Measurements from ENCODE around the gene EFCC1.

EFCC1 gene

GRCh38 chr3:129001101-129001805 lies at the start of gene EFCC1:
EFCC1 (plus strand) TSS chr3:129001304; CDS start chr3:129001629, 325 bp downstream.
- no peak for DNase-seq

DNA sequence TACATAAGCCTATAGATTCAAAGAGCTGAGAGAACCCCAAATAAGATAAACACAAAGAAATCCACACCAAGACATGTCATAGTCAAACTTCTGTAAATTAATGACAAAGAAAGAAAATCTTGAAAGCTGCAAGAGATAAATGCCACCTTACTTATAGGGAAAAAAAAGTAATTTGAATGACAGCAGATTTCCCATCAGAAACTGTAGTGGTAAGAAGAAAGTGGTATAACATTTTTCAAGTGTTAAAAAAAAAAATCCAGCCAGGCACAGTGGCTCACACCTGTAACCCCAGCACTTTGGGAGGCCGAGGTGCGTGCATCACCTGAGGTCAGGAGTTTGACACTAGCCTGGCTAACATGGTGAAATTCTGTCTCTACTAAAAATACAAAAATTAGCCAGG lies 44.7 kb upstream of the EFCC1 start:
- DNase-seq = no peak

GRCh38 chr3:128965280-128965679 lies 35.8 kb upstream of the EFCC1 start:
- no peak for DNase-seq

DNA sequence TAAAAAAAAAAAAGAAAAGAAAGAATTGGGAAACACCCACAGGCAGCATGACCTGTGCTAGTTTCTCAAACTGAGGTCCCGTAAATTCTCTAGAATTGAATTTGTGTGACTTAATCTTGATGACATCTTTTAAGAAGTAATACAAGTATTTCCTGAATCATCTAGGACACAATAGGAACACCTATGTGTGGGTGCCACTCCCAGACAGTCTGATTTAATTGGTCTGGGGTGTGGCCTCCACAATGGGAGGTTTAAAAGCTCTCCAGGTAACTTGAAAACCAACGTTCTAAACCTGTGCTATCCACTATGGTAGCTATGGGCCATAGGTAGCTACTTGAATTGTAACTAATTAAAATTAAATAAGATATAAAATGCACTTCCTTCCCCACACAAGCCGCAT lies 35.3 kb upstream of the EFCC1 start:
- no peak for DNase-seq

- no peak for DNase-seq
Measured at GRCh38 chr3:128967748-128968355, 33.3 kb upstream of the EFCC1 start.

GRCh38 chr3:128969993-128970739 lies 30.9 kb upstream of the EFCC1 start:
- DNase-seq = peak; percentile 62

DNA sequence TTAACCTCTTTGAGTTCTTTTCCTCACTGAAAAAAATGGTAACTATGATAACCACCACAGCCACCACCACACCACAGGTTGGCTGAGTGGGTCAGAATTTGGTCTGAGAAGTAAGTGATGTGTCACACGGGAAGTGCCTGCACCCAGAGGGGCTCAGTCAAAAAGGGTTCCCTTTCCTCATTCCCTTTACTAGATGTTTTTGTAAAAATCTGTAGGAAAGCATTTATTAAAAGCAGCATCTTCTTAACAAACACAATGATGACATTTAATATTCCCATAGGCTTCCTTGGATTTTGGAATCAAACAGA lies 30.4 kb upstream of the EFCC1 start:
- no peak for DNase-seq

- no peak for DNase-seq
Measured at GRCh38 chr3:128971421-128972100, 29.5 kb upstream of the EFCC1 start.

DNA sequence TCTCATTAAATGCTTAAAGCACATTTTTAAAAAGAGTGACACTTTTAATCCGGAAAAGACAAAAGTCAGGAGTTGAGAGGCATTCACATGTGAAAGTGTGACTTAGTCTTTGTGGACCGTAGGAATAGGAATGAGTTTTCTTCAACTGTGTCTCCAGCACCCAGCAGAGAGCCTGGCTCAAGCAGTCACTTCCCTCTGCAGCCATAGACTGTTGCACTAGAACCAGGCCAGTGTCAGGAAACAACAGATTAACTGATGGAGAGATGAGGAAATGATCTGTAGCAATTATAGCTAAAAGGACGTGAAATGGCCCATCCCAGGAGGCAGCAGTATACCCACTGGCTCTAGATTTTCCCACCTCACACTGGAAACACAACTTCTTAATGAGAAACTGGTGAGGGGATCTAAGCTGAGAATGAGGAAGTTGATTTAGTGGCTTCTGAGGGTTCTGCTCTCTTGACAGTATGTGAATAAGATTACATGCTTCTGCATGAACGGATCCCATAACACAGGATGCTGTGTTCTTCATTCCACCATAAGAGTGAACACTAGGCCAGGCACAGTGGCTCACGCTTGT lies 27.0 kb upstream of the EFCC1 start:
- no peak for DNase-seq

GRCh38 chr3:128975276-128975675 lies 25.8 kb upstream of the EFCC1 start:
- no peak for DNase-seq

- DNase-seq = no peak
Measured at GRCh38 chr3:128983293-128984069, 17.6 kb upstream of the EFCC1 start.

DNA sequence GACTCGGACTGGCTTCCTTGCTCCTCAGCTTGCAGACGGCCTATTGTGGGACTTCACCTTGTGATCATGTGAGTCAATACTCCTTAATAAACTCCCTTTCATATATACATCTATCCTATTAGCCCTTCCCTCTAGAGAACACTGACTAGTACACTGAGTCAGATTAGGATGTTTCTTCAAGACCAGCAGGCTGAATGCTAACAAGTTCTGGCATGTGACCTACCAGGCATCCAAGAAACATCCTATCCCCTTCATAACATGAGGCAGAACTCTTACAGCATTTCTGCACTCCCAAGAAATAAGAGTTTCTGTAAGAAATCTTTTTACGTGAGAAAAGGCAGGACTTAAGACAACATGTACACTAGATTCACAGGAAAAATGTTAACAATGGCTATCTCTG lies 16.5 kb upstream of the EFCC1 start:
- DNase-seq = no peak

DNA sequence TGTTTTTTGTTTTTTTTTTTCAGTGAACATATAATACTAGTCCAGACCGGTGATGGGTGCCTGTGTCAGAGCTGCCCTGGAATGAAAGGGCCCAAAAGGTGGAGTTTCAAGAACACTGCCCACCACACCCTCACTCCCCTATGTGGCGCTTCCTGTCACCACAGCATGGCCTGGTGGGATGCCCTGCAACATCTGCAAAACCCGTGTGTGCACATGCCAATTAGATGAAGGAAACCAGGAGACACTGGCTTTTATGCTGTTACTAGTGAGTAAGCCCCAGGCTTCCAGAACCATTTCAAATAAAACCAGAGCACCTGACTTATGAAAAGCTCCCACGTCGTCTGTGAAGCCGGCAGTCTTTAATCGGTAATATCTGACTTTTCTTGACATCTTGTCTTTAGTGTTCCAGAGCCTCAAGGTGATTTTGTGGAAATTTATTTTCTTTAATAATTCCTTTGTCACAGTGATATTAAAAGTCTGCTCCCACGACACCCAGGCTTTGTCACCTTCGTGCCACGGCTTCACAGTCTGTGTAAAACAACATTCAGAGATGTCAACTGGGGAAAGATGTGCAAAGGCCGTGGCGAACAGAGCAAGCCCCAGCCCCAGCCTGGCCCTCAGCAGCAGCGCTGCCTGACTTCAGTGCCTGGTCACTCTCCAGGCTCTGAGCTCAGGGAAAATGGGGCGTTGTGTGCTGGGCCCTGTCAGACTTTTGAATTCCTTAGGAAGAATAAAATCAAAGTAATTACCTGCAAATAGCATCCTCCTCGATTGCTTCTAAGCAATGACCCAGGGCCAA lies 13.6 kb upstream of the EFCC1 start:
- DNase-seq = no peak

DNA sequence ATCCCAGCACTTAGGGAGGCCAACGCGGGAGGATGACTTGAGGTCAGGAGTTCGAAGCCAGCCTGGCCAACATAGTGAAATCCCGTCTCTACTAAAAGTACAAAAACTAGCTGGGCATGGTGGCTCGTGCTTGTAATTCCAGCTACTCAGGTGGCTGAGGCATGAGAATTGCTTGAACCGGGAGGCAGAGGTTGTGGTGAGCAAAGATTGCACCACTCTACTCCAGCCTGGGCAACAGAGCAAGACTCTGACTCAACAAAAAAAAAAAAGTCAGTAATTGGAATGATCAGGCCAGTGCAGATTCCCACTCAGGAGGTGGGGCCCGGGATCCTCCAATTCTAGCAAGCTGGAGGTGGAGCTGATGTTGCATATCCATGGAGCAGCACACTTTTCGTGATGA lies 12.8 kb upstream of the EFCC1 start:
- DNase-seq = no peak

- peak; percentile 58 for DNase-seq
Measured at GRCh38 chr3:128991355-128991895, 9.7 kb upstream of the EFCC1 start.

DNA sequence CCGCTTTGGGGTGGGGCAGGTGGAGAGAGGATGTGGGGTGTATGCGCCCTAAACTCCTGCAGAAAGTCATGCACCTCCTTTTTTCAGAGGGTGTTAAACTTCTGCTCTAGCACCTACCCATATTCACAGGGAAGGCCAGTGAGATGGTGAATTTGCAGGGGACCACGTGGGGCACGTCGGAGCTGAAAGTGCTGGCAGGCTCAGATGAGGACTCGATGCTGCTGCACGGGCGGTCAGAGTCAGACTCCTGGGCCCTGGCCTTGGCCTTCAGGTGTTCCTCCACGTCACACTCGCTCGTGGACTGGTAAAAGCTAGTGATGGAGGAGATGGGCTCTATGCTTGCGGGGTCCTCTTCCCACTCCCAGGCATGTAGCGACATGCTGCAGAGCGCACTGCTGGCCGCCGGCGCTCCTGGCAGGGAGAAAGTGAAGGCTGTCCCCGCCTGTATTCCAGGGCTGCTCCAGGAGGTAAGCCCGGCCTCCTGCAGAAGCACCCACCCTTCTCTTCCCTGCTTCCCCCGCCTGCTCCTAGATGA lies 8.1 kb upstream of the EFCC1 start:
- DNase-seq = no peak

DNA sequence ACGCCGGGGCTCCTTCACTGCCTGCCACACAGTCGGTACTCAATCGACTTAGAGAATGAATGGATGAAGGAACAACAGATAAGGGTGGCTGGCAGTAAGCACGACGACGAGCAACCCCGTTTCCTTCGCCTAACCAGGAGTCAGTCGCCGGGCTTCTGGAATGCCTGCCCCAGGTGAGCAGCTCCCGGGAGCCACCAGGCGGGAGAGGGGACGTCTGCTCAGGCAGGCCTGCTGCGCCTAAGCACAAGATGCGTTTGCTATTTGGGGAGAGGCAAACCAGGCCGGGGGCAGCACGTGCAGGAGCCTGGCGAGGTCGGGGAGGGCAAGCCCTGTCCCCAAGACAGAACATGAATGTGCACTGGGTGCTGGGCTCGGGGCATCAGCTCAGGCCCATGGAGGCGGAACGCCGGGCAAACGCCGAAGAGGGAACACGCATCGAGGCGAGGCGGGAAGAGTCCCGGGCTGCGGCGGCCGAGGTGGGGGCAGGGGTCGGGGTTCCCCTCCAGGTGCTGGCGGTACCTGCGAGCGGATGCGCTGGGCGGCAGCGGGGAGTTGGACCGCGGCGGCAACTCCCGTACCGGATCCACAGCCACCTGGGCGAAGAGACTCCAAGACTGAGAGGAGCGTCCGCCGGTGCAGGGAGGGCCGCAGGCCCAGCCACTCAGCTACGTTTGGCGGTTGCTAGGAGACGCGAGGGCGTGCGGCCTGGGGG lies 7.5 kb upstream of the EFCC1 start, which contains the start of gene CFAP92:
CFAP92 (minus strand) TSS at position 616 of the 712 bp plus-strand sequence. CDS start 772 bp downstream, outside the sequence.
- DNase-seq = peak; percentile 93

DNA sequence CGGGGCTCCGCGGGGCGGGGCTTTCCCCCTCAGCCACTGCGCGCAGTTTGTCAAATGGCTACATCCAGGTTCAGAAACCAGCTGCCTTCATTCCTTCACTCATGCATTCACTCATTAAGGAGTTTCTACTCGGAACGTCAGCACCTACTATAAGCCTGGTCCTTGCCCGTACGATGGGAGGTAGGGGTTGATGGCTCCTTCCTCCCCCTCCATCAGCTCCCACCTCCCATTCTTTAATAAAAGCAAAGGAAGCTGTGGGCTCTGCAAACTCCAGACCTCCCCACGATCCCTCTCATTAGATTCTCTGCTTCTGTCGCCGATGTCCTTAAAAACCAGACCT lies 7.0 kb upstream of the EFCC1 start:
- DNase-seq = no peak

GRCh38 chr3:128994581-128995546 lies 6.2 kb upstream of the EFCC1 start:
- no peak for DNase-seq
